ENCODE measurements around the gene ABCB7.
"Not testable (repeated sequence)": the region's sequence is repeated elsewhere in the genome, so short reads cannot be mapped to it uniquely, and the experiment has no call there.

Gene ABCB7

GRCh38 chrX:75096331-75096730, 59.8 kb downstream of the ABCB7 start:
- no peak for DNase-seq (ENCODE audit: low read depth)

- DNase-seq (ENCODE audit: low read depth): no peak
Measured at GRCh38 chrX:75086731-75087195, 69.3 kb downstream of the ABCB7 start.

- no peak for DNase-seq (ENCODE audit: low read depth)
Measured at GRCh38 chrX:75084757-75085156, 71.3 kb downstream of the ABCB7 start.

- no peak for DNase-seq (ENCODE audit: low read depth)
Measured at GRCh38 chrX:75076429-75076828, 79.7 kb downstream of the ABCB7 start.

GRCh38 chrX:75074475-75074874, 81.6 kb downstream of the ABCB7 start:
- no peak for DNase-seq (ENCODE audit: low read depth)

- no peak for DNase-seq (ENCODE audit: low read depth)
Measured at GRCh38 chrX:75071334-75071733, 84.7 kb downstream of the ABCB7 start.

GRCh38 chrX:75067931-75068330, 88.2 kb downstream of the ABCB7 start:
- DNase-seq (ENCODE audit: low read depth): no peak

GRCh38 chrX:75061701-75062100, 94.4 kb downstream of the ABCB7 start:
- DNase-seq (ENCODE audit: low read depth): no peak

- no peak for DNase-seq (ENCODE audit: low read depth)
Measured at GRCh38 chrX:75051047-75051446, 105.0 kb downstream of the ABCB7 start.

- DNase-seq (ENCODE audit: low read depth): no peak
Measured at GRCh38 chrX:75045369-75045768, 110.7 kb downstream of the ABCB7 start.

GRCh38 chrX:75044142-75044541, 111.9 kb downstream of the ABCB7 start:
- not testable (repeated sequence) for DNase-seq (ENCODE audit: low read depth)

GRCh38 chrX:75038925-75039324, 117.2 kb downstream of the ABCB7 start:
- DNase-seq (ENCODE audit: low read depth): no peak
